Activated CD8-positive, alpha-beta memory T cell treated with anti-CD3 and anti-CD28 coated beads, Interleukin-2, amount 10 ng/mL, durations not matched to agents 7 days and 5 days (primary cell): ENCODE results near the gene CALHM4. TPM values are rescaled to one million over a fixed set of nuclear protein-coding genes. Genes with fewer than 3 reads are reported as not detected.
"Not testable (repeated sequence)": the region's sequence is repeated elsewhere in the genome, so short reads cannot be mapped to it uniquely, and the experiment has no call there.

Source experiments
- ATAC-seq: fragments of 150-1000 bp; cut with Tn5 transposase; one replicate; pipeline ENCODE4 v1.10.0; 2021; ENCODE audit warnings: moderate library complexity
- CTCF ChIA-PET: fragments of 350-600 bp; sonication (Branson Sonifier 250); formaldehyde crosslinking; loops from one replicate; lab custom pipeline; 2021; ENCODE audit warnings: antibody characterized with exemption; lab: Charles Lee
- DNase-seq: peaks from one replicate; pipeline ENCODE4 v3.0.0-alpha.2; 2020
- H3K27ac Mint-ChIP-seq: one replicate; pipeline ENCODE4 v1.8.0; 2021; ENCODE audit warnings: mild to moderate bottlenecking, mixed read lengths
- H3K27me3 Mint-ChIP-seq: one replicate; pipeline ENCODE4 v1.8.0; 2021; ENCODE audit warnings: mixed read lengths
- H3K36me3 Mint-ChIP-seq: one replicate; pipeline ENCODE4 v1.8.0; 2021; ENCODE audit warnings: mild to moderate bottlenecking, mixed read lengths
- H3K4me1 Mint-ChIP-seq: one replicate; pipeline ENCODE4 v1.8.0; 2021; ENCODE audit warnings: mixed read lengths
- H3K4me3 Mint-ChIP-seq: one replicate; pipeline ENCODE4 v1.8.0; 2021; ENCODE audit warnings: mild to moderate bottlenecking, moderate library complexity, mixed read lengths
- H3K9me3 Mint-ChIP-seq: one replicate; pipeline ENCODE4 v1.8.0; 2022; ENCODE audit warnings: low read depth, mixed read lengths
- total RNA-seq, 2 experiments: library from RNA; stranded (reverse); gene quantifications; one replicate each; pipeline ENCODE4 v1.2.3, GENCODE V29; 2021

Gene CALHM4
- total RNA-seq, 2 experiments from 2014 or later: not detected

- H3K27ac Mint-ChIP-seq, ATAC-seq, CTCF ChIA-PET, H3K4me3 Mint-ChIP-seq, DNase-seq, H3K9me3 Mint-ChIP-seq, H3K4me1 Mint-ChIP-seq, H3K27me3 Mint-ChIP-seq: not testable (repeated sequence)
- peaks cover 18% of the 10 kb centered on the region for H3K36me3 Mint-ChIP-seq
Observed at GRCh38 chr6:116603916-116604315, 50.4 kb downstream of the CALHM4 start.

GRCh38 chr6:116604868-116605267, 51.3 kb downstream of the CALHM4 start:
- H3K4me3 Mint-ChIP-seq, H3K27me3 Mint-ChIP-seq, H3K9me3 Mint-ChIP-seq, H3K4me1 Mint-ChIP-seq, ATAC-seq, DNase-seq, CTCF ChIA-PET, H3K27ac Mint-ChIP-seq: not testable (repeated sequence)
- H3K36me3 Mint-ChIP-seq: peaks cover 17% of the 10 kb centered on the region

GRCh38 chr6:116605935-116606334, 52.4 kb downstream of the CALHM4 start:
- no peak overlapping the region for H3K27ac Mint-ChIP-seq
- peaks cover 4% of the 10 kb centered on the region for H3K27me3 Mint-ChIP-seq
- peaks cover 1% of the 10 kb centered on the region for H3K4me1 Mint-ChIP-seq
- no peaks in the 10 kb centered on the region for H3K9me3 Mint-ChIP-seq
- DNase-seq (no peak), ATAC-seq (no peak)
- no peak overlapping the region for H3K4me3 Mint-ChIP-seq
- peaks cover 13% of the 10 kb centered on the region for H3K36me3 Mint-ChIP-seq
- CTCF ChIA-PET: no interaction called here

Other genes with a start within 250 kb of the CALHM4 start
- gene DSE, start 182.8 kb upstream of the CALHM4 start, total RNA-seq: 1 to 10 TPM; 5.7 to 7.1 TPM
- gene CALHM6, start 92.4 kb upstream of the CALHM4 start, total RNA-seq: 10 to 100 TPM in 1 of 2 experiments, 1 to 10 TPM in 1; 3.8 to 13.8 TPM
- gene CALHM5, start 42.1 kb upstream of the CALHM4 start, total RNA-seq: not detected
- not detected for gene TRAPPC3L, start 8.1 kb upstream of the CALHM4 start, total RNA-seq
- 10 to 100 TPM; 39.9 to 44.2 TPM for gene RWDD1, start 17.8 kb downstream of the CALHM4 start, total RNA-seq
- under 1 TPM; 0.09 to 0.18 TPM for gene RSPH4A, start 62.7 kb downstream of the CALHM4 start, total RNA-seq
- 10 to 100 TPM; 19.1 to 19.7 TPM for gene ZUP1, start 115.0 kb downstream of the CALHM4 start, total RNA-seq
- 1 to 10 TPM; 7.3 to 8.6 TPM for gene KPNA5, start 127.5 kb downstream of the CALHM4 start, total RNA-seq
- not detected for gene FAM162B, start 212.0 kb downstream of the CALHM4 start, total RNA-seq